A549 (cell line): ENCODE results near the gene FAM180B. TPM values are rescaled to one million over a fixed set of nuclear protein-coding genes. Genes with fewer than 3 reads are reported as not detected.

Experiments used
- ATAC-seq, 2 experiments: fragments of 200-7000 bp in 1 of 2; fragments of >200 bp in 1 of 2; cut with Nextera tagmentation in 1 of 2; cut with Tn5 transposase in 1 of 2; 3 replicates each; pipeline versions ENCODE4 v1.8.0 to v1.9.1; 2018 to 2020; ENCODE audit warnings: mild to moderate bottlenecking in 1 of 2, moderate library complexity in 1 of 2
- CTCF ChIA-PET: fragments of 300-600 bp; sonication (Branson Sonifier 250); formaldehyde crosslinking; extraction: SDS; loops from one replicate; lab custom pipeline; 2021; ENCODE audit warnings: antibody characterized with exemption, inconsistent platforms; lab: Yijun Ruan, JAX
- POLR2A ChIA-PET: fragments of 350-600 bp; formaldehyde crosslinking; extraction: SDS; loops from one replicate; lab custom pipeline; 2021; ENCODE audit warnings: antibody characterized with exemption, inconsistent platforms; lab: Yijun Ruan, JAX
- DNase-seq, 2 experiments: peaks; one replicate each; pipeline versions ENCODE4 v3.0.0 to v3.0.0-alpha.2; 2011 to 2016; ENCODE audit warnings: low read depth in 1 of 2, low spot score in 1 of 2
- FAIRE-seq: peaks from 2 replicates; lab custom pipeline; 2011; peaks lifted over from hg19 to GRCh38; lab: Jason Lieb, UNC
- H3K27ac ChIP-seq, 2 experiments: fragments of >200 bp; sonication (Bioruptor Twin); formaldehyde crosslinking; 3 replicates each; pipeline ENCODE4 v1.5.1; 2016 to 2017
- H3K4me1 ChIP-seq: fragments of >200 bp; sonication (Bioruptor Twin); formaldehyde crosslinking; 3 replicates; pipeline ENCODE4 v1.6.1; 2016
- H3K4me2 ChIP-seq: fragments of >200 bp; sonication (Bioruptor Twin); formaldehyde crosslinking; 3 replicates; pipeline ENCODE4 v1.6.1; 2016
- H3K4me3 ChIP-seq: fragments of >200 bp; sonication (Bioruptor Twin); formaldehyde crosslinking; 3 replicates; pipeline ENCODE4 v1.5.1; 2016
- H3K9me3 ChIP-seq: fragments of >200 bp; sonication (Bioruptor Twin); formaldehyde crosslinking; 3 replicates; pipeline ENCODE4 v1.6.1; 2016
- CBX2 ChIP-seq: fragments of 200-600 bp; sonication (generic); IDR thresholded peaks from 2 replicates; pipeline ENCODE4 v1.6.1; 2016; ENCODE audit warnings: low read depth, mild to moderate bottlenecking, borderline replicate concordance
- CBX8 ChIP-seq: fragments of 200-600 bp; sonication (generic); IDR thresholded peaks from 2 replicates; pipeline ENCODE4 v1.6.1; 2016
- CHD2 ChIP-seq: fragments of 150-350 bp; IDR thresholded peaks from 2 replicates; pipeline ENCODE4 v1.6.1; 2014; ENCODE audit warnings: low read length; ENCODE audit not compliant: partially characterized antibody
- E2F6 ChIP-seq: IDR thresholded peaks from 2 replicates; pipeline ENCODE4 v1.6.1; 2012; ENCODE audit warnings: low read depth, borderline replicate concordance
- EHF ChIP-seq: fragments of 250-450 bp; sonication (Bioruptor Pico); IDR thresholded peaks from 2 replicates; pipeline ENCODE4 v1.5.0; 2020; ENCODE audit warnings: mild to moderate bottlenecking
- FOSL2 ChIP-seq, 2 experiments: fragments of 450-650 bp in 1 of 2; fragments of >200 bp in 1 of 2; sonication (Bioruptor Twin) in 1 of 2; formaldehyde crosslinking; IDR thresholded peaks; 2 replicates each; pipeline versions ENCODE4 v1.5.0 to v1.6.1; 2016 to 2020; ENCODE audit warnings: mild to moderate bottlenecking in 1 of 2, moderate library complexity in 1 of 2
- FOXS1 ChIP-seq: fragments of 250-450 bp; sonication (Bioruptor Pico); IDR thresholded peaks from 2 replicates; pipeline ENCODE4 v1.5.0; 2020; ENCODE audit warnings: mild to moderate bottlenecking, moderate library complexity
- GATA3 ChIP-seq: IDR thresholded peaks from 2 replicates; pipeline ENCODE4 v1.6.1; 2012; ENCODE audit warnings: borderline replicate concordance
- HEYL ChIP-seq: fragments of 250-450 bp; sonication (Bioruptor Pico); IDR thresholded peaks from 2 replicates; pipeline ENCODE4 v1.8.0; 2021; ENCODE audit warnings: mild to moderate bottlenecking, moderate library complexity
- HMGXB4 ChIP-seq: fragments of 250-450 bp; sonication (Bioruptor Pico); IDR thresholded peaks from 2 replicates; pipeline ENCODE4 v1.5.0; 2021; ENCODE audit warnings: mild to moderate bottlenecking, moderate library complexity, borderline replicate concordance
- HOXB13 ChIP-seq: fragments of 250-450 bp; sonication (Bioruptor Pico); IDR thresholded peaks from 2 replicates; pipeline ENCODE4 v1.5.0; 2020; ENCODE audit warnings: low read depth, mild to moderate bottlenecking, moderate library complexity
- HOXB5 ChIP-seq: fragments of 250-450 bp; sonication (Bioruptor Pico); IDR thresholded peaks from 2 replicates; pipeline ENCODE4 v1.5.0; 2020; ENCODE audit warnings: mild to moderate bottlenecking, moderate library complexity
- JUN ChIP-seq, 2 experiments: fragments of >200 bp; sonication (Bioruptor Twin); formaldehyde crosslinking; IDR thresholded peaks; 2 replicates in 1 of 2; 3 replicates in 1 of 2; pipeline ENCODE4 v1.6.1; 2016 to 2017
- JUNB ChIP-seq: fragments of >200 bp; sonication (Bioruptor Twin); formaldehyde crosslinking; IDR thresholded peaks from 2 replicates; pipeline ENCODE4 v1.6.1; 2016
- KDM1A ChIP-seq: fragments of 200-600 bp; sonication (generic); IDR thresholded peaks from 2 replicates; pipeline ENCODE4 v1.6.1; 2016; ENCODE audit warnings: low read depth, mild to moderate bottlenecking
- KDM5A ChIP-seq: fragments of 200-600 bp; sonication (generic); IDR thresholded peaks from 2 replicates; pipeline ENCODE4 v1.6.1; 2016; ENCODE audit warnings: antibody characterized with exemption, mild to moderate bottlenecking
- MAFK ChIP-seq: fragments of 450-650 bp; IDR thresholded peaks from 2 replicates; pipeline ENCODE4 v1.6.1; 2014; ENCODE audit not compliant: partially characterized antibody
- MYC ChIP-seq: IDR thresholded peaks from 2 replicates; pipeline ENCODE4 v1.6.1; 2012; ENCODE audit warnings: mild to moderate bottlenecking, inconsistent platforms, low read length, improper control_type of control experiment, borderline replicate concordance
- REST ChIP-seq: fragments of 200-600 bp; sonication (generic); IDR thresholded peaks from 2 replicates; pipeline ENCODE4 v1.6.1; 2016; ENCODE audit warnings: antibody characterized with exemption, mild to moderate bottlenecking, moderate library complexity
- RFX5 ChIP-seq: fragments of 450-650 bp; IDR thresholded peaks from 2 replicates; pipeline ENCODE4 v1.7.1; 2014; ENCODE audit warnings: antibody characterized with exemption, mild to moderate bottlenecking, moderate library complexity
- USF2 ChIP-seq: fragments of 450-650 bp; IDR thresholded peaks from 2 replicates; pipeline ENCODE4 v1.6.1; 2014; ENCODE audit warnings: antibody characterized with exemption
- ZC3H11A ChIP-seq: fragments of 450-650 bp; IDR thresholded peaks from 2 replicates; pipeline ENCODE4 v1.6.1; 2014; ENCODE audit warnings: antibody characterized with exemption, mild to moderate bottlenecking
- ZFP36 ChIP-seq: fragments of 450-650 bp; IDR thresholded peaks from 2 replicates; pipeline ENCODE4 v1.6.1; 2014; ENCODE audit warnings: borderline replicate concordance; ENCODE audit not compliant: partially characterized antibody
- ZSCAN20 ChIP-seq: fragments of 250-450 bp; sonication (Bioruptor Pico); IDR thresholded peaks from 2 replicates; pipeline ENCODE4 v1.8.0; 2022; ENCODE audit warnings: mild to moderate bottlenecking, moderate library complexity
- WGBS: methylation state at CpG from one replicate; pipeline ENCODE4 v1.1.6; 2017; ENCODE audit errors: missing lambda C conversion rate; 5-methylcytosine and 5-hydroxymethylcytosine counted together
- polyA plus RNA-seq, 4 experiments: library from polyadenylated mRNA; depleted of rRNA in 3 of 4; stranded (reverse); fragments of >200 nt; fragmentation: RNase III in 1 of 4; extraction: RNeasy Plus Mini Kit Qiagen cat#74134 plus additional on column Dnase treatment in 1 of 4; gene quantifications; 2 replicates in 3 of 4; 3 replicates in 1 of 4; pipeline ENCODE4 v1.2.3, GENCODE V29; 2011 to 2017
- TF ChIP-seq, protein P1 (sequence below): IDR thresholded peaks from 2 replicates; pipeline ENCODE4 v1.6.1; 2012
- TF ChIP-seq, protein P2 (sequence below): IDR thresholded peaks from 2 replicates; pipeline ENCODE4 v1.6.1; 2012

Gene FAM180B
- polyA plus RNA-seq, 2 of the 4 experiments (the other 2 are of a cell fraction) = not detected

GRCh38 chr11:47599902-47600301, 13.4 kb downstream of the FAM180B start:
- no peak overlapping the region for H3K27ac ChIP-seq
- no peak for ATAC-seq
- TF ChIP-seq JUNB (no peak), HOXB13 (CRISPR knock-in tag) (no peak), EHF (CRISPR knock-in tag) (no peak), MAFK (no peak), USF2 (no peak), KDM5A (no peak), REST (no peak), ZSCAN20 (no peak), CBX2 (no peak), GATA3 (no peak), HMGXB4 (CRISPR knock-in tag) (no peak)
- H3K9me3 ChIP-seq = no peaks in the 10 kb centered on the region
- ChIA-PET POLR2A (no interaction called here), CTCF (interaction anchor here (0.7 kb wide), 1 partner anchor 18 kb away, joined by 3 read pairs; no protein-coding TSS in a partner anchor)
- no peak for FAIRE-seq
- DNase-seq = no peak
- WGBS = 64% methylated on average over 4 of the region's 4 CpGs
- H3K4me3 ChIP-seq = no peak overlapping the region
- H3K4me1 ChIP-seq = no peaks in the 10 kb centered on the region
- H3K4me2 ChIP-seq = no peak overlapping the region

- TF ChIP-seq, protein P1, sequence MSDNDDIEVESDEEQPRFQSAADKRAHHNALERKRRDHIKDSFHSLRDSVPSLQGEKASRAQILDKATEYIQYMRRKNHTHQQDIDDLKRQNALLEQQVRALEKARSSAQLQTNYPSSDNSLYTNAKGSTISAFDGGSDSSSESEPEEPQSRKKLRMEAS = no peak
- TF ChIP-seq MYC (no peak), CBX8 (no peak), JUNB (no peak), ZC3H11A (no peak)
- Histone ChIP-seq H3K4me1 (no peaks in the 10 kb centered on the region), H3K9me3 (no peaks in the 10 kb centered on the region), H3K4me3 (no peak overlapping the region), H3K4me2 (no peak overlapping the region), H3K27ac (no peak overlapping the region)
- CTCF ChIA-PET = interaction anchor here (0.6 kb wide), 1 partner anchor 97 kb away, joined by 3 read pairs; no protein-coding TSS in a partner anchor
- ATAC-seq (no peak), DNase-seq (no peak), FAIRE-seq (no peak)
- 84% methylated on average over 4 of the region's 4 CpGs for WGBS
- POLR2A ChIA-PET = no interaction called here
Observed at GRCh38 chr11:47603295-47603694, 16.8 kb downstream of the FAM180B start.

DNA sequence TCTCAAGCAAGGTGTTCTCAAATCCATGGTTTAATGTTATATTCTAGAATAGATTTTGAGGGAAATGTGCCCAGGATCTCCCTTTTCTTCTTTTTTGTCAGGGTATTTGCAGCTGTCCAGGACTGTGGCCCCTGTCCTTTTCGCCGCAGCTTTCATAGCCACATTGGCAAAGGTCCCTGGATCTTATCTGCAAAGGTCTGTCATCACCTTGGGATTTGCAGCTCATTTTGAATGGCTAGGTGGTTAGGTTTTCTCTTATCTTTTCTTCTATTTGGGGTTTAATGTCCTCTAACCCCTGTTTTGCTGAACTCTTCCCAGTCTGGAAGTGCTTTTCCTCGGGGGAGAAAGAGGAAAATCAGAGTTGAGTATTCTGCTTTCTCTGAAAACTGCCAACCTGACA, 19.4 kb downstream of the FAM180B start:
- no peak overlapping the region for H3K27ac ChIP-seq
- CTCF ChIA-PET = interaction anchor here (1.2 to 3.1 kb wide), 5 partner anchors 11 to 248 kb away, joined by 3 to 12 read pairs (median 5); no protein-coding TSS in a partner anchor
- no peak overlapping the region for H3K4me3 ChIP-seq
- TF ChIP-seq HEYL (CRISPR knock-in tag) (no peak), FOSL2 (IDR thresholded peaks at IDR 0.05) (no peak), FOSL2 (CRISPR knock-in tag; IDR thresholded peaks at IDR 0.05) (no peak), HOXB5 (CRISPR knock-in tag) (no peak), CHD2 (no peak), EHF (CRISPR knock-in tag) (no peak), ZFP36 (no peak), RFX5 (no peak), E2F6 (no peak), FOXS1 (CRISPR knock-in tag) (no peak), KDM1A (no peak), JUN (IDR thresholded peaks at IDR 0.05) (no peak)
- TF ChIP-seq, protein P2, sequence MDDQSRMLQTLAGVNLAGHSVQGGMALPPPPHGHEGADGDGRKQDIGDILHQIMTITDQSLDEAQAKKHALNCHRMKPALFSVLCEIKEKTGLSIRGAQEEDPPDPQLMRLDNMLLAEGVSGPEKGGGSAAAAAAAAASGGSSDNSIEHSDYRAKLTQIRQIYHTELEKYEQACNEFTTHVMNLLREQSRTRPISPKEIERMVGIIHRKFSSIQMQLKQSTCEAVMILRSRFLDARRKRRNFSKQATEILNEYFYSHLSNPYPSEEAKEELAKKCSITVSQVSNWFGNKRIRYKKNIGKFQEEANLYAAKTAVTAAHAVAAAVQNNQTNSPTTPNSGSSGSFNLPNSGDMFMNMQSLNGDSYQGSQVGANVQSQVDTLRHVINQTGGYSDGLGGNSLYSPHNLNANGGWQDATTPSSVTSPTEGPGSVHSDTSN = no peak

More for the DNA sequence above, 19.4 kb downstream of the FAM180B start:
- DNase-seq = no peak
- FAIRE-seq = no peak
- POLR2A ChIA-PET = no interaction called here
- H3K4me1 ChIP-seq = no peaks in the 10 kb centered on the region
- no peak for ATAC-seq
- WGBS = 82% methylated on average over 3 of the region's 3 CpGs
- H3K9me3 ChIP-seq = no peaks in the 10 kb centered on the region
- H3K4me2 ChIP-seq = no peak overlapping the region
